Adrenal gland (tissue), 12 donors: ENCODE data around the gene LHFPL2. TPM values are rescaled to one million over a fixed set of nuclear protein-coding genes. Genes with fewer than 3 reads are reported as not detected.
A peak's percentile ranks its signal among the peaks of the same experiment; 100 is the strongest.

ENCODE experiments used
- DNase-seq, 7 donors: peaks; one replicate each; pipeline ENCODE4 v3.0.0-alpha.2; 2019 to 2020
- H3K27ac ChIP-seq, 5 donors: fragments of 200-600 bp; sonication (generic) in 4 of 5; 1 replicate in 3 of 5; 2 replicates in 2 of 5; pipeline versions ENCODE4 v1.5.1 to v1.8.0; 2016 to 2020; ENCODE audit warnings: mild to moderate bottlenecking in 1 of 5
- H3K27me3 ChIP-seq: fragments of 200-600 bp; 2 replicates; pipeline ENCODE4 v1.8.0; 2021
- H3K36me3 ChIP-seq, 2 donors: fragments of 200-600 bp; replicated peaks in 1 of 2; 1 replicate in 1 of 2; 2 replicates in 1 of 2; pipeline versions ENCODE4 v1.5.1 to v1.8.0; 2018 to 2022
- H3K4me1 ChIP-seq, 2 donors: fragments of 200-600 bp; replicated peaks in 1 of 2; 1 replicate in 1 of 2; 2 replicates in 1 of 2; pipeline versions ENCODE4 v1.5.1 to v1.8.0; 2018 to 2021
- H3K4me3 ChIP-seq, 4 donors: fragments of 200-600 bp; sonication (generic) in 3 of 4; one replicate each; pipeline ENCODE4 v1.5.1; 2016 to 2018
- H3K9me3 ChIP-seq, 3 donors: fragments of 200-600 bp; sonication (generic) in 1 of 3; replicated peaks in 1 of 3; 1 replicate in 2 of 3; 2 replicates in 1 of 3; pipeline versions ENCODE4 v1.5.1 to v1.8.0; 2016 to 2021
- POLR2A ChIP-seq, 2 donors: fragments of 450-650 bp; IDR thresholded peaks; one replicate each; pipeline ENCODE4 v1.6.1; 2017; ENCODE audit warnings: antibody characterized with exemption in 2 of 2, mild to moderate bottlenecking in 2 of 2, moderate library complexity in 1 of 2
- WGBS, 4 donors: extraction: QIAGEN DNeasy Blood & Tissue Kit in 2 of 4; methylation state at CpG; one replicate each; pipeline versions ENCODE4 v1.1.5 to v1.1.7; 2013 to 2017; 5-methylcytosine and 5-hydroxymethylcytosine counted together
- intact Hi-C, 2 donors: fragments of 100-400 bp; cut with DNase I; formaldehyde crosslinking; loops; one replicate each; pipeline versions ENCODE4 v1.14.1 to v1.15.0; 2022 to 2023
- polyA plus RNA-seq, 3 donors: library from polyadenylated mRNA; stranded (reverse); fragments of 200-250 nt in 2 of 3; fragments of 350-450 nt in 1 of 3; fragmentation: Illumina TruSeq in 1 of 3; extraction: RNeasy Lipid Tissue Mini Kit (QIAGEN cat#74804) in 1 of 3; gene quantifications; one replicate each; pipeline ENCODE4 v1.2.3, GENCODE V29; 2013 to 2014
- total RNA-seq, 9 donors: library from RNA; depleted of rRNA in 4 of 9; stranded (reverse); fragments of >200 nt in 4 of 9; fragments of 120-200 nt in 1 of 9; fragmentation: NEBNext Ultra II Directional in 1 of 9; extraction: Animal tissue kit (Norgen Biotek cat#: 25700) in 1 of 9; gene quantifications; one replicate each; pipeline versions ENCODE4 v1.1.0 to v1.2.4, GENCODE V29; 2013 to 2023
- TF ChIP-seq, protein P1 (sequence below), 6 experiments: fragments of 450-650 bp in 4 of 6; fragments of 200-600 bp in 2 of 6; sonication (generic) in 1 of 6; IDR thresholded peaks; 1 replicate in 5 of 6; 2 replicates in 1 of 6; pipeline versions ENCODE4 v1.5.1 to v1.8.0; 2016 to 2021; ENCODE audit warnings: antibody characterized with exemption in 6 of 6, mild to moderate bottlenecking in 2 of 6, moderate library complexity in 1 of 6
- donor health status: healthy with polysubstance abuse.
- donor health status: Bipolar disorder and iron deficiency.
- donor health status: DM: yes; HTN: yes; CAD: no.
- donor health status: DM: no; HTN: no; CAD: no.
- donor health status: DM: no; HTN: no; CAD: no.
- donor health status: DM: yes; HTN: yes; CAD: no.

The LHFPL2 gene
- total and polyA plus RNA-seq, 12 donors = 8.0 to 68.4 (median 44.9) TPM

DNA sequence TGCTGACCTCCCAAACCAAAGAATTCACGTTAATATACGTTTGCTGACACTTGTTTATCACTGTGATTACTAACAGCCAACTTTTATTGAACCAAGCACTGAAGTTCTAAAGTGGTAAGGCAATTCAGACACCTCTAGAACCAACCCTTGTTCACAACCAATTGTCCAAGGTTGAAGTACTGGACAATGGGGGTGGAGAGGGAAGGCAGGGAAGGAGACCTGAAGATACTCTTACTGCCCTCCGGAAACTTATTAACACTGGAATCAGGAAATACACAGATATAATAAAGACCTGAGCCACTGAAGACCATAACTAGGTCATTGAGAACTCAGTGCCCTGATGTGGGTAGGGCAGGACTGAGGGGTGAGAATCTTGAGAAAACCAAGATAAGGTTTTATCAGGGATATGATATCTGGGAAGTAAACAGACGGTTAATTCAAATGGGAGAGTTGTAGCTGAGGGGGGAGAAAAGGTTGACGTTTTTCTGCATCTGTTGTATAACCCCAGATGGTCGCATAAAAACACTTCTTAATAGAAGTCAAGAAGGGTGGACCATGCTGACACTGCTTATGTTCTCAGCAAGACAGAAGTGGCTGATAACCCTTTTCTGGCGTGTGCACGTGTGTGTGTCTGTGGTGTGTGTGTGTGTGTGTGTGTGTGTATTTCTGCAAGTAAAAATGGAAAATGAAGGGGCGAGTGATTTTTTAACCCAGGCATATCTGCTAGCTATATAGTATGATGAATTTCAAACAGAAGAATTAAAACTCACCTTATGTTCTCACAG lies 125.9 kb downstream of the LHFPL2 start:
- TF ChIP-seq POLR2A (IDR thresholded peaks at IDR 0.05) = no peak
- TF ChIP-seq, protein P1, sequence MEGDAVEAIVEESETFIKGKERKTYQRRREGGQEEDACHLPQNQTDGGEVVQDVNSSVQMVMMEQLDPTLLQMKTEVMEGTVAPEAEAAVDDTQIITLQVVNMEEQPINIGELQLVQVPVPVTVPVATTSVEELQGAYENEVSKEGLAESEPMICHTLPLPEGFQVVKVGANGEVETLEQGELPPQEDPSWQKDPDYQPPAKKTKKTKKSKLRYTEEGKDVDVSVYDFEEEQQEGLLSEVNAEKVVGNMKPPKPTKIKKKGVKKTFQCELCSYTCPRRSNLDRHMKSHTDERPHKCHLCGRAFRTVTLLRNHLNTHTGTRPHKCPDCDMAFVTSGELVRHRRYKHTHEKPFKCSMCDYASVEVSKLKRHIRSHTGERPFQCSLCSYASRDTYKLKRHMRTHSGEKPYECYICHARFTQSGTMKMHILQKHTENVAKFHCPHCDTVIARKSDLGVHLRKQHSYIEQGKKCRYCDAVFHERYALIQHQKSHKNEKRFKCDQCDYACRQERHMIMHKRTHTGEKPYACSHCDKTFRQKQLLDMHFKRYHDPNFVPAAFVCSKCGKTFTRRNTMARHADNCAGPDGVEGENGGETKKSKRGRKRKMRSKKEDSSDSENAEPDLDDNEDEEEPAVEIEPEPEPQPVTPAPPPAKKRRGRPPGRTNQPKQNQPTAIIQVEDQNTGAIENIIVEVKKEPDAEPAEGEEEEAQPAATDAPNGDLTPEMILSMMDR (IDR thresholded peaks at IDR 0.05) = no peak
- intact Hi-C loops = no loop called here
- no peaks in the 10 kb centered on the region for H3K27me3 ChIP-seq
- 82 to 85% (median 84%) methylated on average over 9 of the region's 9 CpGs for WGBS, 4 donors
- H3K4me1 ChIP-seq = peaks cover 22 to 76% of the 10 kb centered on the region in 2 donors
- H3K27ac ChIP-seq = peak overlapping the region in 3 of 5 donors; percentile 36 to 74 (median 74)
- H3K9me3 ChIP-seq = no peaks in the 10 kb centered on the region
- no peaks in the 10 kb centered on the region for H3K36me3 ChIP-seq
- no peak overlapping the region for H3K4me3 ChIP-seq
- DNase-seq = no peak

DNA sequence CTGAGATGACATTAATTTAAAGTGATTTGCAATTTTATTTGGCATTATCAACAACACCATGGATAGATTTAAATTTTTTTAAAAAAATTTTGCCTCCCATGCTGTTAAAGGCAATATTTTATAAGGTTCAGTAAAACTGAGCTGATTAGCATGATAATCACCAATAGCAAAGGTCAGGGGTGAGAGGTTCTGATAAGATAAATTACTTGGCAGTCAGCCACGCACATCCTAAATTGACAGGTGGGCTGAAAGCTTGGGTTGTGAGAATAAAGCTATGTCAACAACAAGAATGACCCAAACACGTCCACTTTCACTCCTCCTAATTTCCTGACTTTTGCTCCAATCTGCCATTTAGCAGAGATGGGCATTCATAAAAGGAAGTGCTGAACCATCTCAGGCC lies 127.1 kb downstream of the LHFPL2 start:
- 51 to 64% (median 53%) methylated on average over 2 of the region's 2 CpGs for WGBS, 4 donors
- intact Hi-C loops = no loop called here
- Histone ChIP-seq H3K4me1 (peaks cover 22 to 64% of the 10 kb centered on the region in 2 donors), H3K27me3 (no peaks in the 10 kb centered on the region), H3K27ac (no peak overlapping the region), H3K36me3 (no peaks in the 10 kb centered on the region), H3K9me3 (no peaks in the 10 kb centered on the region), H3K4me3 (no peak overlapping the region)
- TF ChIP-seq, protein P1 (IDR thresholded peaks at IDR 0.05) = no peak
- TF ChIP-seq POLR2A (IDR thresholded peaks at IDR 0.05) = no peak
- no peak for DNase-seq

DNA sequence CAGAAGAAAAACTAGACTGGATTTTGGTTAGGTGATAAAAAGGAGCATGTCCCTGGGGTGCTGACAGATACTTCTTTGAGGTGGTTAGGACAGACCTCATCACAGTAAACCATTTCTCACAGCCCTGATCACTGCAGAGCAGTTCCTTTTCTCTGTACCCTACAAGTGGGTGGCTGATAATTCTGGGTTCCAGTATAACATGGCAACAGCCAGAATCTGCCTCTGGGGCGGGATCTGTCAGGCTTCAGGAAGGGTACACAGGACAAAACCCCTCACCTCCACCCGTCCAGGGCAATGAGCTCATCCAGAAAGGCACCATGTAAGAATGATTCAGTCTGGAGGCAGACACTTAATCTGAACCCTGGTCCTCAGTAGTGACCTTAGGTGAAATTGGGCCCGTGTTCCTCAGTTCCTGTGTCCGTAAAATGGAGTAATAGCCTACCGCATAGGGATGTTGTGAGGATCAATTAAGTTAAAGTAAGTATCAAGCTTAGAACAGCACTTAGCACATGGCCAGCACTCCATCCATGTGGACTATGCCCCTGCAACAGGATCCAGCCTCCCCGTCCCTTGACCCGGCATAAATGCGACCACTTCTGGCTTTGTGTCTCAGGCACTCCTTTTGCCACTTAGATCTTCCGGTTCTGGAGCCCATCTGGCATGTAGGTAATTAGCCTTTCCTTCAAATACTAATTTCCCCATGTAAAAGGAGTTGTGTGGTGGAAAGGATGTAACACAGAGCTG lies 129.2 kb downstream of the LHFPL2 start:
- H3K27ac ChIP-seq = peak overlapping the region in 3 of 5 donors; percentile 44 to 79 (median 67)
- WGBS, 4 donors = 86 to 97% (median 96%) methylated on average over 7 to 9 of the region's 9 CpGs
- peaks cover 22 to 47% of the 10 kb centered on the region in 2 donors for H3K4me1 ChIP-seq
- no peaks in the 10 kb centered on the region for H3K36me3 ChIP-seq
- DNase-seq = no peak
- no peaks in the 10 kb centered on the region for H3K9me3 ChIP-seq
- H3K27me3 ChIP-seq = no peaks in the 10 kb centered on the region
- intact Hi-C loops = no loop called here
- no peak overlapping the region for H3K4me3 ChIP-seq
- TF ChIP-seq, protein P1 (IDR thresholded peaks at IDR 0.05) = no peak
- no peak for TF ChIP-seq POLR2A (IDR thresholded peaks at IDR 0.05)

DNA sequence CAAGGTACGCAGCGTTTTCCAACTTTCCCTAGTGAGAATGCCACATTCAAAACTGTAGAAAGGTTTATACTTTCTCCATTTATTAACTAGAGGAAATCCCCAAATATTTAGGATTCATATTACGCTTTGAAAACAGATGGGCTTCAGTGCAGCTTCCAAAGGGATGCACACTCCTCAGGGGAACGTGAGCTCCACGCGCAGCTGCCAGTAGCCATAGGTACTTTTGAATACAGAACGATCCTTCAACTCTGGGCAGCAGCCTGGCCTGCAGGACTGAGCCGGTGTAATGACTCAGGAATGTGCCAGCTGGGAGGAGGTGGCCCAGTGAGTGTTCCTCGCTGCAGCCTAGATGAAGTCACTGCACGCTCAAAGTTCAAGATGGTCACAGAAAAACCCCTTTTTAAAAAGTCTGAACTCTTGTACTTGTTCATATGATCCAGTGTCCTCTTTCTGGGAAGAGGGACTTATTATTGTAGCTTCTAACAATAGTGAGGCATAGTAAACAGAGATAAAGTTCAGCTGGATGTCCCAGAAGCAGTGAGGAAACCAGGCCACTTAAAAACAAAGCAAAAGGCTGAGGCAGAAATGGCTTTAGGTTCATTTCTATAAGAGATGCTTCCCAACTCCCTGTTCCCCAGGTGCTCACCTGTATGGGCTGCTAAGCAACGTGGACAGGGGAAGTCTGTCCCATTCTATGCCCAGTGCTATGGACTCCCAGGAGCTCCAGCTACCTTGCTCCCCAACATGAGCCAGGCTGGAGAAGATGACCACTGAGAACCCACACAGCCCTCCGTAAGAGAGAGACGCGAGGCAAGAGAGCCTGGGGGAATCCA lies 130.0 kb downstream of the LHFPL2 start:
- Histone ChIP-seq H3K4me1 (peaks cover 16 to 39% of the 10 kb centered on the region in 2 donors), H3K27ac (peak overlapping the region in 3 of 5 donors; percentile 44 to 79 (median 67)), H3K4me3 (no peak overlapping the region), H3K27me3 (no peaks in the 10 kb centered on the region), H3K36me3 (no peaks in the 10 kb centered on the region), H3K9me3 (no peaks in the 10 kb centered on the region)
- WGBS, 4 donors = 64 to 68% (median 65%) methylated on average over 9 to 14 of the region's 14 CpGs
- intact Hi-C loops = no loop called here
- TF ChIP-seq POLR2A (IDR thresholded peaks at IDR 0.05) = peak in 1 of 2 donors; percentile 45
- TF ChIP-seq, protein P1 (IDR thresholded peaks at IDR 0.05) = no peak
- DNase-seq = peak; percentile 66 to 89 (median 85)
